Measurements from ENCODE around the gene F13A1.
"Not testable (repeated sequence)": the region's sequence is repeated elsewhere in the genome, so short reads cannot be mapped to it uniquely, and the experiment has no call there.

Gene F13A1

DNA sequence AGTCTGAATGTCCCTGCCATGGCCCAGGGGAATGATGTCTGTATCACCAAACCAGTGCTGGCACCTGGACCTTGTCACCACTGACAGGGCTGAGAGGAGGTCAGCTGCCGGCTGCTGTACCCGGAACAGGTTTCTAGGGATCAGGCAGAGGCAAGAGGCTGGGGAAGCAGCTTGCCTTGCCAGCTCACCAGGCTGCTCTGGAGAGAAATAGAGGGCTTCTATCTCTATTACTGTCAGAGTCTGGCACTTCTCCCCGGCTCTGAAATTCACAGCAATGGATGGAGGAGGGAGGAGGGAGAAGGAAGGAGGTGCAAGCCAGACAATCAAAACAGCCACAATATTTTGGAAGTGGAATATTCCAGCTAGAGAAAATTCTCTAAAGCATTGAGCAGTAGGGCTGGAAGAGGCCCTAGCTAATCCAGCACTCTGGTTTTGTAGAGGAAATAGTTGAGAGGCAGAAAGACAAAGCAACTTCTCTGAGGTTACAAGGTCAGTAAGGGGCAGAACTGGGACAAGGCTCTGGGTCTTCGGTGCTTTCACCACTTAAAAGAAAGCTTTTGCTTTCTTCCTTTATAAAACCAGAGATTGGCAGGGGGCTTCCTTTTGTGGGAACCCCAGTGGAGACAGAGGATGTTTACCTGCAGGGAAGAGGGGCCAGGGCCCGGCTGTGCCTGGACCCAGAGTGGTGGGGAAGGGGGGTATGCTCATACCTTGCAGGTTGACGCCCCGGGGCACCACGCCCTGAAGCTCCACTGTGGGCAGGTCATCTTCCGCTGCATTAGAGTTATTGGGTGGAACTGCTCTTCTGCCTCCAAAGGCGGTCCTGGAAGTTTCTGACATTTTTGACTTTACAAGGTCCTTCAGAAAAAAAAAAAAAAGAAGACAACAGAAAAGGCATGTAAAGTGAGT lies 2.4 kb downstream of the F13A1 start:
- DNase-seq (ENCODE audit: low read depth): no peak

- DNase-seq (ENCODE audit: low read depth): no peak
These were observed 3.1 kb downstream of the F13A1 start for GRCh38 chr6:6317386-6317785.

DNA sequence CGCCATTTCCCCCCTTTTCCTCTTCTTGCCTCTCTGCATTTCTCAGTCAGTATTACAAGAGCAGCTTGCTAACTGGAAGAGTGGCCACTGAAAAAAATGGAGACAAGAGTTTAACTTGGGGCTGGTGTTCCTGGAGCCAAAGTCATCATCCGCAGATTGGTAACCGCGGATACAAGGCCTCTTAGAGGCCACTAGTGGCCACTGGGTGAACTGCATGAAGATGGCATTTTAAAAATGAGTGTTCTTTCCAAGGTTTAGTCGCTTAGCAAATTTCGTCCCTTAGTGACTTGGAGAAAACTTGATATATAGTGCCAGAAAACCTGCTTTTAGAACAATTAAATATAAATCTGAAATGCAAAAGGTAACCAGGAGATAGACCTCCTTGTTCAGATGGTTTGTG lies 4.8 kb downstream of the F13A1 start:
- DNase-seq (ENCODE audit: low read depth): no peak

DNA sequence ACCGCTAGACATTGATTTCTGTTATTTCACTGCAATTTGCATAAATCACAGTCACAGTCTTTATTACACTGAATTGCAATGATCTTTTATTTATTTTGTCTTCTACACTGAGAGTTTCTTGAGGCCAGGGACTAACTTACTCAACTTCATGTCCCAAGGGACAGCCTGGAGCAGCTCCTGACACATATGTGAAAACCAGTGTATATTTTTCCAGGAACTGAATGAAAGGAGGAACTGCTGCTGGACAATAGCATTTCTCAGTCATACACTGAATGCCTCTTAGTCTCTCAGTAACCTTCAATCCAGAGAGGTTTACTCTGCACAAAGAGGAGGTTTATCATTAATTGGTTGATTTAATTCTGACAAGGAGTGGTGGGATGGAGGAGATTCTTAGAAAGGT lies 5.9 kb downstream of the F13A1 start:
- DNase-seq (ENCODE audit: low read depth): no peak

DNA sequence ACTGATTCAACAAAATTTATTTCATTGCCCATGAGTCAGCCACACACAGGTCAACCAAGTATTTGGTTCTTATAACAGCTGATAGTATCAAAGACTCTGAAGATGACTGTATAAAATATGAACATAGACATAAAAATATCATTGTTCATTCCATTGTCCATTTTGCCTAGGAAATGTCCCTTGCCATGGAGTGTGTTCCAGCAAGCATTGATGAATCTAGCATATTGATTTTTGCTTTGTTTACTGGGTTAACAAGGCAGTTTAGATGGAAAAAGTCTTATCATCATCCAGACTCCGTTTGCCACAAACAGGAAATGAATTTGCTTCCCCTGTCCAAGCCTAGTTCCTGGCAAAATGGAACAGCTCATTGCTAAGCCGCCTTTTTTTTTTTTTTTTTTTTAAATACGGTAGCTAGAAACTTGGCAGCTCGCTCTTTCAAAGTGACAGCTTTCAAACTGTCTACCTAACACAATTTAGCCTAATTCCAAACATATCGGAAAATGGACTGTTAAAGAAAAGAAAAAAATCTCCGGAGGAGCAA lies 7.5 kb downstream of the F13A1 start:
- no peak for DNase-seq (ENCODE audit: low read depth)

GRCh38 chr6:6305575-6305974 lies 14.9 kb downstream of the F13A1 start:
- DNase-seq (ENCODE audit: low read depth): no peak

DNA sequence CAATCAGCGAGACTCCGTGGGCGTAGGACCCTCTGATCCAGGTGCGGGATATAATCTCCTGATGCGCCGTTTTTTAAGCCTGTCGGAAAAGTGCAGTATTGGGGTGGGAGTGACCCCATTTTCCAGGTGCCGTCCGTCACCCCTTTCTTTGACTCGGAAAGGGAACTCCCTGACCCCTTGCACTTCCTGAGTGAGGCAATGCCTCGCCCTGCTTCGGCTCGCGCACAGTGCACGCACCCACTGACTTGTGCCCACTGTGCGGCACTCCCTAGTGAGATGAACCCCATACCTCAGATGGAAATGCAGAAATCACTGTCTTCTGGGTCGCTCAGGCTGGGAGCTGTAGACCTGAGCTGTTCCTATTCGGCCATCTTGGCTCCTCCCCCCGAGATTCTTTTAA lies 20.1 kb downstream of the F13A1 start:
- not testable (repeated sequence) for DNase-seq (ENCODE audit: low read depth)

DNA sequence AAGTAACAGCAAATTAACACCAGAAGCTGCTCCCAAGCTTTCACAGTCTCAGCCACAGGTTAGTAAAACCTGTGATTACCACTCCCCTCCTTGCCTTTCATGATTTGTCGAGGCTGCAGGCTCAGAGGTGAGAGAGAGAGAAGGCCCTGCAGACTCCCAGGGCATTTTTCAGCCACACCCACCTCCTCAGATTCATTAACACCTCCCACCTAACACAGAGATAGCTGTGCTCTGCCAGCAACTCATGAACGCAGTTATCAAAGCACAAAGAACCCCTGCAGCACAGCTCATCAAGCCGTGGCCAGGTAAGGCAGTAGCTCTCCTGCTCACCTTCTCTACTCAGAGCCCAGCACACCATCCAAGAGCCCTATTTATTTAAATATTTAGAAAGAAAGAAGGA lies 27.1 kb downstream of the F13A1 start:
- no peak for DNase-seq (ENCODE audit: low read depth)

DNA sequence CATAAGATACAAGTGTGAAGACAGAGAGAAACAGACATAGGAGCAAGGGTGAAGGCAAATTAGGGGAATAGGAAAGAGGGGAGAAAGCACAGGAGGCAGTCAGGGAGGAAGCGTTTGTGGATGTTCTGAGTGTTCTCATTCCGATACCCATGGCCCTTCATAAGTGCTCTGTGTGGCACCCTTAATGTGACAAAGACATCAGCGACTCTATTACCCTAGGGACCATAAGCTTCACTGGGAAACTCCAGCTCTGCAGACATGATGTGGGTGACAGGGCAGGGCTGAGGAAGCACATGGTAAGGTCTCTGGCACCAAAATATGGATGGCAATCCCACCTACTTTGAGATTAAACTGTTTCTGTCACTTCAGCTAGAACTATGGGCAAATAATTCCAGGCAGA lies 33.0 kb downstream of the F13A1 start:
- no peak for DNase-seq (ENCODE audit: low read depth)

GRCh38 chr6:6285679-6286078 lies 34.8 kb downstream of the F13A1 start:
- DNase-seq (ENCODE audit: low read depth): no peak

DNA sequence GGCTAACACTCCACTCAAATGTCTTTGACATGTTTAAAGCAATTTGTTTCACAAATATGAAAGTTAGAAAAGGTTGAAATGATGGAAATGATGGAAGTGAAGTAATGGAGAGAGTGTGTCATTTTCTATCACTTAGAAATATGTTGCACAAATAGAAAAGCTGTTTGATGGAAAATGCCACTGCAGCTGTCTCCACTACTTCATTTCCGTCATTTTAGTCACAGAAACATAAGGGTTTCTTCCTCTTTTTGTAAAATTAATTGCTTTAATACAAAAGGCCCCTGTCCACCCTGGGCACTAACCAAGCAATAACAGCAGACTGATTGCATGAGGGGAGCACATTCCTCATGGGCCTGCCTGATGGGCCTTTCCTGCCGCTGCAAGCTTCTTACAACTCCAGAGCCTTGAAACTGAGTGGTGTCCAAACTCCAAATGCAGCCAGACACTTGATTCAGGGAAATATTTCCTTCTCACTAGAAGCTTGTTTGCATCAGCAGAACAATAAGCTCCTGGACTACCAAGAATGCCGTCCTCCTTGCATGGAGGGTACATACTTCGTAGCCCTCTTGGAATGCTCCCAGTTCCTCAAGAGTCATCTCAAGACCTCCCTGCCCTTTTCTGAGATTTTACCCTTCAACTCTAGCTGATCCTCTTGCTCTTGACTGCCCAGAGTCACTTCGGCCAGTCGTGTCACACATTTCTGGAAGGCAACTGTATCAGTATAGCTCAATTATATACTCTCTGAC lies 36.1 kb downstream of the F13A1 start:
- no peak for DNase-seq (ENCODE audit: low read depth)

- no peak for DNase-seq (ENCODE audit: low read depth)
These were observed 36.7 kb downstream of the F13A1 start for GRCh38 chr6:6283746-6284145.

DNA sequence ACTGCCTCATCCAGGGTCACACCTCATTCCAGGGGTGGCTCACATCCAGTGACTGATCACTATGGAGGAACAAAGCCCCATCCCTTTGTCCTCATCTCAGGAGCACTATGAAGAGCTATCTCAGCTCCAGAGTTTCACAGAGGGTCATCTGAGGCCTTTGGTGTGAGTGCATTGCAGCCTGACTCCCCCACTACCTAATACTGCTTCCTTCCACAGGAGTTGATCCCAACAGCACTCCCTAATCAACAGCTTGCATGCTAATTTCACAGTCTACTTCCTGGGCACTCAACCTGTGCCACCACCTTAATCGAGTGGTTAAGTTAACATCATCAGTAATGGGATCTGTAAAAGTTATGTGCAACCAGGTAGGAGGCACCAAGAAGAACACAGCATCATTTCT lies 37.7 kb downstream of the F13A1 start:
- no peak for DNase-seq (ENCODE audit: low read depth)

DNA sequence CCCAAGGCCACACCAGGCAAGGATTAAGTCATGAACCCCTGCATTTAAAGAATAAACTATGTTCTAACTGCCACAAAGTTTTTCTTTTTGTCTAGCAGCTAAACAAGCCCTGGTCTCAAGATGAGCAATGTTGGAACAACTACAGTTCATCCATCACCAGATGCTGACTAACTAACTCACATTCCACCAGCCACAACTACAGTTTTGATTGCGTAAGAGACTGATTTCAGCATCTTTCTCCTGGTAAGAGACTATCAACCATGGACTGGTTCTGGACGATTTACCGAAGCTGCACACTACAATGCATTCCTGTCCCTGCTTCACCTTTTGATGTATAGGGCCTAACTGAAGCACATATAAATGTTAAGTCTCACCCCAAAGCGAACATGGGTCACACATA lies 43.0 kb downstream of the F13A1 start:
- peak; percentile 14 for DNase-seq (ENCODE audit: low read depth)

DNA sequence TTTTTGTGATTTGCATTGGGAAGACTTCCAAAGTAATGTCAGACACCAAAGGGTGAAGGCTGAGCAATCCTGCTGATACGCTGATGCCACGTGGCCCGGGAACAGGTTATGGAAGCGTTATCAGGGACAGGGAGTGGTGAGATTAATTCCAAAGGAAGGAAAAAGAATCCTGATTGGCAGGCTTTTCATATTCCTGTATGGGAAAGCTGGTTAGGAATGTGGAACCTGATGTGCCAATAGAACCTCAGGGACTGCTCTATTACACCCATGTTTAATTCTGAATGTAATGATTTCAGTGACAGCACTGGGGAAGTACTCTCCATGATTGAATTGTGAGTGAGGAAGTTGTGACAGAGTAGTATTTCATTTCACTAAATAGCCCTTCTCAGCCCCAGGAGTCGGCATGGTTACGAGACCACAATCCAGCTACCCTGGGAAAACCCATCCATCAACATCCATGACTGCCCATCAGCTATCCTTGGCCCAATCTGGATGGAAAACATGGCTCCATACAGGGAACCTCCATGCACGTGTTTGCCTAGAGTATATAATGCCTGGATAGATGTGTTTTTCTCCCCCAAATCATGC lies 49.4 kb downstream of the F13A1 start:
- no peak for DNase-seq (ENCODE audit: low read depth)

- DNase-seq (ENCODE audit: low read depth): no peak
These were observed 60.2 kb downstream of the F13A1 start for GRCh38 chr6:6260196-6260722.

DNA sequence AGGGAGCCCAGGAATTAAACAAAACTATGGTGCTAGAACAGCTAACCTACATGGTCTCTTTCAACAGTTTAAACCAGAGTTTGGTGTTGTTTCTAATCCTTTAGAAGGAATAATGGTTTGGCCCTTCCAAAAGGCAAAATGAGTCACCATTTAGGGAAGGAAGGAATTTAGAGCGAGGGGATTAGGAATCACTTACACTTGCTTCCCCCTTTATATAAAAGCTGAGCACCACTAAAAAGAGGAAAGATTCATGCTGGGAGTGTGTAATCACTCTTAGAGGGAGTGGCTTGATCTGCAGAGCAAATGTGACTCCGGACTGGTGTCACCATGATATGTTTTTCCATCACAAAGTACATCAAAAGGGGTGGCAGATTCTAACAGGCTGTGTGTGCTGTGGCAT lies 63.6 kb downstream of the F13A1 start:
- no peak for DNase-seq (ENCODE audit: low read depth)

GRCh38 chr6:6256259-6256658 lies 64.2 kb downstream of the F13A1 start:
- no peak for DNase-seq (ENCODE audit: low read depth)

DNA sequence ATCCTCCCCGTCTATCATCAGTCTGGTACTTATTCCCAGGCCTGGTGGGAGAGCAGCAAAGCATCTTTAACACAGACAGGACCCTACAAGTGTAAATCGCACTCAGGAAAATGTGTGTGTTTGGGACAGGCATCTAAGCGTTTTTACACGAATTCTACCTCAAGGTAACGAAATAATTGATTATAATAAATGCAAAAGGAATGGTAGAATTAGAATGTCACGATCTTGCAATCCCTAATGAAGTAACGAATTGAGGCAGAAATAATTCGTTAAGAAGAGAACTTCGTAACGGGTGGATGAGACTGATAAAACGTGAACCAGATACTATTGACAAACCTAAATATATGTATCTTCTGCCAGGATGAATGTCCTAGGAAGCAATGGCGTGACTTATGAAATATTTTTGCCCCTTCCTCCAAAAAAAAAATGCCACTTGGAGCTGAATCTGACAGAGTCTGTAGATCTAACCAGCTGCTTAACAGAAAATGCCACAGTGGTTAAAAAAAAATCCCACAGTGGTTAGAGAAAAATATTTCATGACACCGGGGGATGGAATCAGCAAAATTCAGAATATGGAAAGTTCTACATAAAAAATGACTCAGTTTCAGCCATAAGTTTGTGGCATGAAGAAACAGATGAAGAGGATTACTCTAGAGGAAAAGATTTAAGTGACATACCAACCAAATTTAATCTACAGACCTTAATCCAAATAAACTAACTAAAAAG lies 68.7 kb downstream of the F13A1 start:
- DNase-seq (ENCODE audit: low read depth): no peak

- DNase-seq (ENCODE audit: low read depth): no peak
These were observed 71.8 kb downstream of the F13A1 start for GRCh38 chr6:6248651-6249050.

DNA sequence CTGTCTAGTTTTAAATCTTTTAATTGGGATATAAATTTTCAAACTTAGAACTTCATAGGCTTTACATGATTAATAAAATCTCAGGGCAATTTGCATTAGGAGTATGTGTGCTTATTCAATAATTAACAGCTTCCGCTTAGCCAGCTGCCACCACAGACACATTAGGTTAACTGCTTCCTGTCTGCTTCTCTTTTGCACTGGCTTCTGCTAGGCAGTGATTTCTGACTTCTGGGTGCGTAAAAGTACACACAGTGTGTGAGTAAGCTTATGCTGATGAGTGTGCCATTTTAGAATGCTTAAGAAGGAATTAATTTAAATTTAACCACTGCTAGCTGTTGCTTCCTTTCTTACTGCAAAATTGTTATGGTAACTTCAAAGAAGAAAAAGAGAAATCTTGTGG lies 73.9 kb downstream of the F13A1 start:
- no peak for DNase-seq (ENCODE audit: low read depth)

- no peak for DNase-seq (ENCODE audit: low read depth)
These were observed 75.8 kb downstream of the F13A1 start for GRCh38 chr6:6244624-6245023.
